NK-92 (cell line): Measurements from ENCODE around the gene ATP2B2.

ENCODE experiments used
- DNase-seq: peaks from one replicate; lab custom pipeline; 2025; ENCODE audit not compliant: unreplicated experiment; lab: John Stamatoyannopoulos, UW

ATP2B2 gene

GRCh38 chr3:10285272-10286132 is 219.9 kb downstream of the ATP2B2 start:
- DNase-seq, result no peak

- no peak for DNase-seq
These were observed 220.9 kb downstream of the ATP2B2 start for GRCh38 chr3:10284496-10284895.

- DNase-seq, result no peak
These were observed 221.7 kb downstream of the ATP2B2 start for GRCh38 chr3:10283638-10284037.

- no peak for DNase-seq
These were observed 223.4 kb downstream of the ATP2B2 start for GRCh38 chr3:10281951-10282350.

GRCh38 chr3:10280571-10280970 is 224.8 kb downstream of the ATP2B2 start:
- DNase-seq, result no peak

GRCh38 chr3:10280177-10280529 is 225.2 kb downstream of the ATP2B2 start:
- DNase-seq, result no peak

- no peak for DNase-seq
These were observed 225.8 kb downstream of the ATP2B2 start for GRCh38 chr3:10279384-10280176.

- no peak for DNase-seq
These were observed 226.9 kb downstream of the ATP2B2 start for GRCh38 chr3:10278501-10278900.

- no peak for DNase-seq
These were observed 228.2 kb downstream of the ATP2B2 start for GRCh38 chr3:10277115-10277625.

GRCh38 chr3:10274601-10275000 is 230.8 kb downstream of the ATP2B2 start:
- no peak for DNase-seq
